ENCODE data around the gene CFL1.
A peak's percentile ranks its signal among the peaks of the same experiment; 100 is the strongest.
"Not testable (repeated sequence)": the region's sequence is repeated elsewhere in the genome, so short reads cannot be mapped to it uniquely, and the experiment has no call there.

The CFL1 gene

DNA sequence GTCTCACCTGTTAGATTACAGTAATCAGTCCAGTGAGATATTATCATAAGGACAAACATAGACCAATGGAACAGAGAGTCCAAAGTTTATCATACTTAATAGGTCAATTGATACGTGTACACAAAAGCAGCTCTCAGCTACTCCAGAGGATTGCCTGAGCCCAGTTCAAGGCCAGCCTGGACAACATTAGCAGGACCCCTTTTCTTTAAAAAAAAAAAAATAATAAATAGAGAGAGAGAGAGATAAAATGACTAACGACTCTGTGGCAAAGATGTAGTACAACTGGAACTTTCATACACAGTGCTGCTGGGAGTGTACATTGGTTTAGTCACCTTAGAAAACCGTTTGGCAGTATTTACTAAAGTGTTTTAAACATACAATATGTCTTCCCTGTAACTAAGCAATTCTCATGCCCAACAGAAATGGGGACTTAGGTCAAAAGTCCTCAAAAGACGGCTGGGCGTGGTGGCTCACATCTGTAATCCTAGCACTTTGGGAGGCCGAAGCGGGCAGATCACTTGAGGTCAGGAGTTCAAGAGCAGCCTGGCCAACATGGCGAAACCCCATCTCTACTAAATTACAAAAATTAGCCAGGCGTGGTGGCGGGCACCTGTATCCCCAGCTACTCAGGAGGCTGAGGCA is 13.6 kb downstream of the CFL1 start:
- H3K4me3 ChIP-seq (ENCODE audit: low read depth, low read length), result no peak overlapping the region

- no peak overlapping the region for H3K4me3 ChIP-seq (ENCODE audit: low read depth, low read length)
These were observed 14.2 kb downstream of the CFL1 start for GRCh38 chr11:65843811-65844210.

- no peak overlapping the region for H3K4me3 ChIP-seq (ENCODE audit: low read depth, low read length)
These were observed 15.8 kb downstream of the CFL1 start for GRCh38 chr11:65842144-65842543.

- peak overlapping the region; percentile 72 for H3K4me3 ChIP-seq (ENCODE audit: low read depth, low read length)
These were observed 23.8 kb downstream of the CFL1 start for GRCh38 chr11:65834202-65834601.

DNA sequence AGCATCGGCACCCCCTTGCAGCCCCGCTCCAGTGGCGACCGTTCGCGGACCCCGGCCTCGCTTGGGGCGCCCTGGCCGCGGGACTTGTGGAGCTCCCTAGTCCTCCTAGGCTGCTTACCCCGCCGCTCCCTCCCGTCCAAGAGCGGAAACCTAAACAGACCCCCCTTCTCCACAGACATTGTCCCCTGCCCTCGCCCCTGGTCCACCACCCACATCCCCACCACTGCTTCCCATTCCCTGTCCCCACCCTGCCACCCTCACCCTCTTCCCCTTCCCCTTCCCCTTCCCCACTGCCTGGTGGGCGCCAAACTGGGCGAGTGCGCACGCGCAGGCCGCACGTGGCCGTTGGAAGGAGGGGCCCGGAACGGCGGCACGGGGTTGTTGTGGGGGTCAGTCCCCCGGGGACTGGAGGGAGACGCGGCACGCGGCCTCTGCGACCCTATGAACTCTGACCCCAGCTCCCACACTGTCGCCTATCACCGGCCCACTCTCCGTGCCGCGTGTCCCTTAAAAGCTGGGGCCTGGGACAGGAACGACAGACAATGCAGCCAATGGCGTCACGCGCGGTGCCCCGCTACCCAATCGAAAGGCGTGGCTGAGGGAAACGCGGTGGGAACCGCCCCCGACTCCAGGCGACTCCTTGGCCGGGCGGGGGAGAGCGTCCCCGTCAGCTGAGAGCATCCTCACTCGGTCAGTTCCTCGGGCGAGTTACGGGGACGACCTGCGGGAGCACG is 24.5 kb downstream of the CFL1 start, which contains the start of gene SNX32:
Gene SNX32, plus strand, starts transcription at position 667 of the 734 bp plus-strand sequence. CDS start 103 bp downstream, outside the sequence.
- peak within 1 kb of the TSS; percentile 72 for H3K4me3 ChIP-seq (ENCODE audit: low read depth, low read length)

DNA sequence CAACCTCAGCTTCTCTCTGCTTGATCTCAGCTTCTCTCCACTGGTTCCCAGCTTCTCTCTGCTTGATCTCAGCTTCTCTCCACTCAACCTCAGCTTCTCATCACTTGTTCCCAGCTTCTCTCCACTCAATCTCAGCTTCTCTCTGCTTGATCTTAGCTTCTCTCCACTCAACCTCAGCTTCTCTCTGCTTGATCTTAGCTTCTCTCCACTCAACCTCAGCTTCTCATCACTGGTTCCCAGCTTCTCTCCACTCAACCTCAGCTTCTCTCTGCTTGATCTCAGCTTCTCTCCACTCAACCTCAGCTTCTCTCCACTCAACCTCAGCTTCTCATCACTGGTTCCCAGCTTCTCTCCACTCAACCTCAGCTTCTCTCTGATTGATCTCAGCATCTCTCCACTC is 25.7 kb downstream of the CFL1 start:
- H3K4me3 ChIP-seq (ENCODE audit: low read depth, low read length), result not testable (repeated sequence)

DNA sequence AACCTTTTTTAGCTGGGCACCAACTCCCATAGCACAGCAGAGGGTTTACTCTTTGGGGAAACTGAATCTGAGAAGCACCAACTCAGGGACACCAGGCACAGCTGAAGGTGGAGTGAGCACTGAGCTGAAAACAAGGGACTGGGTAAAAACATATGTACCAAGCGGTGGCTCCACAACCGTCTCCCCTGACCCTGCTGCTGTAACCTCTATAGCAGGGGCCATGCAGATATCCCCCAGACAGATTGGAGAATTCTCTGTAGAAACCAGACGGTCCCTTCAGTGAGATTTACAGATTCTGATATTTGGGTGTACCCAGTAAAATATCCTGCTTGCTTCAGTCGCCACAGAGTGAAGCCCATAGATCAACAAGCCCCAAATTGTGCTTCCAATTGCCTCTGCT is 28.5 kb downstream of the CFL1 start:
- H3K4me3 ChIP-seq (ENCODE audit: low read depth, low read length), result no peak overlapping the region

GRCh38 chr11:65826984-65827735 is 30.8 kb downstream of the CFL1 start:
- H3K4me3 ChIP-seq (ENCODE audit: low read depth, low read length), result no peak overlapping the region

DNA sequence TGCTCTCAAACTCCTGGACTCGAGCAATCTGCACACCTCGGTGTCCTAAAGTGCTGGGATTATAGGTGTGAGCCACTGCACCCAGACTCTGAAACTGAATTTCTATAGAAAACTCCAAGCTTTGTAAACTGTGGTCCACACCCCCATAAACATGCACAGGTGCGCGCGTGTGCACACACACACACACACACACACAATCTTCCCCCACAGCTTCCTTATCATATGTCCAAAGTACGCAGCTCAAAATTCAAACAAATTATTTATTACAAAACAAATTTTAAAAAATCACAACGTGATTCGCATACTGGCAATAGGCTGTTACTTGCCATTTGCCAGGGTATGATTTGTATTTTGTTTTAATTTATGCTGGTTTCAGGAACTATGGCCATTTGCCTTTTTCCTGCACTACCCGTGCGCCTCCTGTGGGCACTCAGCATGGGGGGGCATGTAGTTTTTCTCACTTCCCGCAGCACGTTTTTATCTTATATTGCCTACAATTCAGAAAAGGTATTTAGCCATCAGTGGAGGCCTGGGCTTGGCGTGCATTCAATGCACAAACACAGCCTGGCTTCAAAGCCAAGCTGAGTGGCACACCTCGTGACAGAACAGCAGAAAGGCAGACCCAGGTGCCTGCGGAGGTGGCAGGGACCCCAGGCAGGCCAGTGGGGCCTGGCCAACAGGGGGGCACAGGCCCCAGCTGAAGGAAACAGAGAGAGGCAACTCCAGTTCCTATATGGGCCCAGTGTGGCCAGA is 35.0 kb downstream of the CFL1 start:
- H3K4me3 ChIP-seq (ENCODE audit: low read depth, low read length), result no peak overlapping the region

- H3K4me3 ChIP-seq (ENCODE audit: low read depth, low read length), result no peak overlapping the region
These were observed 36.9 kb downstream of the CFL1 start for GRCh38 chr11:65821107-65821506.

DNA sequence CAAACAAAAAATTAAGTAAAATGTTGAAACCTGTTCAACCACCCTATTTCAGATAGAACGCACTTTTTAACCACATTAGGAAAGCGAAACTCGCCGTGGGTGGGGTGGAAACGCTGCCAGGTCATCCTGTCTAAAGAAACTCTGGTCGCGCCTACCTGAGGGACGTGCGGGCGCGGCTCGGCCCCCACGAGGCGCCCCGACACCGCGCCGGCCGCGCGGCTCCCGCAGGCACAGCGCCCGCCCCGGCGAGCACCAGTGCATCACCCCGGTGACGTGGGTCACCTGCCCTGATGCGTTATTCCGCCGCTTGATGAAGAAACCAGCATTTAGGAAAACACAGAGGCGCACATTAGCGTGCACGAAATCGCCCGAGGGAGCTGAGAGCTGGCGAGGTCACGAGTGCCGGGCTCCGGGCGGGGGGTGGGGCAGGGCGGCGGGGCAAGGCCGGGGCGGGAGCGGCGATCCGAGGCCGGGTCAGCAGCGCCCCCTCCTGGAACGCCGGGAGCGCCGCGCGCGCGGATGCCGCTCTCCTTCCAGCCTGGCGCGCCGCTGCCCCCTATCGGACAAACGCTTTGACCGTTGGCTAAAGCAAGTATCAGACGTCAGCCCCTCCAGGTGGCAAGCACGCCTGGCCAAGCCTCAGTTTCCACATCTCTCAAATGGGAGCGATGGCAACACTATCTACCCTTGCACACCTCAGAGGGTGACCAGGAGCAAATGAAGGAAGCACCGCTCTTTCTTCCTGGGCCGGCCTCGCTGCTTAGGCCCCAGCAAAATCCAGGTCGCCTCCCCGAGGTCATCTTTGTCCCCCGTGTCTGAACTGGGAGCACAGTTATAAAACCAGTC is 39.9 kb downstream of the CFL1 start:
- peak overlapping the region; percentile 65 for H3K4me3 ChIP-seq (ENCODE audit: low read depth, low read length)

DNA sequence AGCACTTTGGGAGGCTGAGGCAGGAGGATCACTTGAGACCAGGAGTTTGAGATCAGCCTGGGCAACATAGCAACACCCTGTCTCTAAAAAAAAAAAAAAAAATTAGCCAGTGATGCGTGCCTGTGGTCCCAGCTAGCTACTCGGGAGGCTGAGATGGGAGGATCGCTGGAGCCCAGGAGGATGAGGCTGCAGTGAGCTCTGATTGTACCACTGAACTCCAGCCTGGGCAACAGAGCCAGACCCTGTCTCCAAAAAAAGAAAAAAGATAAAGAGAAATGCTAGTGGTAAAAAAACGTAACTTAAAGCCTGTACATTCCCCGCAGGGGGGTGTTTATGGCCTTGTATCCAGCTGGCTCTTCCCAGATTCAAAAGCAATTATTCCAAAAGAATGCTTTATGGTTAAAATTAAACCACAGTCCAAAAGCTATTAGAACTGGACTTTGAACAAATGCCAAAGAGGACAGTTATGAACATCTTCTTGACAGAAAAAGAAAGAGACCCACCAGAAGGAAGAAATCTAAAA is 40.6 kb downstream of the CFL1 start:
- peak overlapping the region; percentile 65 for H3K4me3 ChIP-seq (ENCODE audit: low read depth, low read length)

GRCh38 chr11:65816696-65817095 is 41.3 kb downstream of the CFL1 start:
- H3K4me3 ChIP-seq (ENCODE audit: low read depth, low read length), result no peak overlapping the region

DNA sequence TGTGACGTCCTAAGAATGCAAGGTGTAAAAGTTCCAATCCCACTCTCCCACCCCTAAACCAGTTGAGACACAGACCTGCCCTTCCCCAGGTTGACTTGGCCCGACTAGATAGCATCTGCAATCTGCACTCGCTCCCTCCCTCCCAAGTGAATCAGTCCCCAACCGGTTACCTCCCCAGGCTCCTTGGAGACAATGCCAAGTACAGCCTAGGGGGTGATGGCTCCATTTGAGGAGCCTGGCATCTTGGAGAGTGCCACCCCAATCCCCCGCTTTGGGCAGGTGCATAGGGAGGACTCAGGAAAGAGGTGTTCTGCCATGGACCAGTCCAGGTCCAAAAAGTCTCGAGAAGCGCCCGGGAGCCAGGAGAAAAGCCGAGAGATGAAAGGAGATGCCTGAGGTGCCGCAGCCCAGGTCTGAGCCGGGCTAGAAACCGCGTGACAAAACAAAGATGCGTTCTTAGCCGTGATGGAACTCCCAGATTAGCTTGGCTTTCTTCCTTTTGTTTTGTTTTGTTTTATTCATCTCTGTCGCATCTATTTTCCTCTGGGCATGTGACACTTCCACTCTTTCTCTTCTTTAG is 42.9 kb downstream of the CFL1 start:
- no peak overlapping the region for H3K4me3 ChIP-seq (ENCODE audit: low read depth, low read length)

GRCh38 chr11:65814131-65814985 is 43.6 kb downstream of the CFL1 start:
- H3K4me3 ChIP-seq (ENCODE audit: low read depth, low read length), result no peak overlapping the region

DNA sequence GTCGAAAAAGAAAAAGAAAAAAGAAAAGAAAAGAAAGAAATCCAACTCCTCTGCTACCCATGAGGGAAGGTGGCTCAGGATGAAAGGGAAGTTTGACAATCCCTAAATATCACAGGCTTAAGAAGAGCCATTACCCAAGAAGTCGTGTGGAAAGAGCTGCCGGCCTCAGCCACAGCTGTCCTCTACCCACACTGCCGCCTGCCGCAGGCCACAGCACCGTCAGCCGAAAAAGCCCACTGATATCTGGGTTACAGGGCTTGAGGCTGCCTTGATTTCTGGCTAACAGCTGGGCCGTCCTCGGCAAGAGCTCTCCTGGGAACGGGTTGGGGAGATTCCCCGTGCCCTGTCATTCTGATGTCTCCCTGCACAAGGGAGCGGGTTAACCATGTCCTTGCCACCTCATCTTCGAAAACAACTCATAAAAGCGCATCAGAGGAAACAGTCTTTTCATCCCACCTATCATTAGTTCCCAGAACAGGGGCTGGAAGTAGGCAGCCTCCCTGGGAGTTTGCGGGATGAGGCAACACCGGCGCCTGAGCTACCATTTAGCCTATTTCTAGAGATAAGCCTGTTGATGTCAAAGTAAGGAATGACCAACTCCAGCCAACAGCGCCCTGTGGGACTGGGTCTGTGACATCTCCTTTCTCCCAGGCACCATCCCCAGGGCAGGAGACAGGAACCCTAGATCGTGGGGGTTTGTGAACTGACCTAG is 46.1 kb downstream of the CFL1 start:
- H3K4me3 ChIP-seq (ENCODE audit: low read depth, low read length), result no peak overlapping the region

DNA sequence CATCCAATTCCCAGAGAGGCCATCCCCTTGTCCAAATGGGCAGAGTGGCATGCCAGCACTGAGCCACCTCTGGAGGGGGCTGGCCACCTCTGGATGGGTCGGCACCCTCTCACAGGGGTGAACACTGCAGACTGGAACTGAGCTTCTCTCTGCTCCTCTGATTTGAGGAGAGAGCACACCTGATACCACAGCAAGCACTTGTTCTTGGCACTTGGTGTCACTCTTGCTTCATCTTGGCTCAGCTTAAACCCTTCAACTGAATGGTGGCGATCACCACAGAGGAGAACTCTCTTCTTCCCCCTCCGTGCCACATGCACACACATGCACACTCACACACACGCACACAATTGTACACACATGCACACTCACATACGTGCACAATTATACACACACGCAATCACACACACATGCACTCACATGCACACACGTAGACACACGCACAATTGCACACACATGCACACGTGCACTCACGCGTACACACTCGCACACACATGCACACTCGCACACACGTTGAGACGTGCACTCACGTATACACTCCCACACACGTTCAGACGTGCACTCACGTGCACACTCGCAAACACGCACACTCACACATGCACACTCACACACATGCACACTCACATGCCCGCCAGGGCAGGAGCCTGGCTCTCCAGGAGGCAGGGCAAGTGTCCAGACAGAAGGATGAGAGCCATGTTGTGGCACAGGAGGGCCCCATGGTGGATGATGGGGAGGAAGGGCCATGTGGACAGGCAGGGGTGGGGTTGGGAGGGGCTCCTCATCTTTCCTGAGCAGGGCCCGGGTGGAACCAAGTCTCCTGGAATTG is 47.7 kb downstream of the CFL1 start:
- H3K4me3 ChIP-seq (ENCODE audit: low read depth, low read length), result no peak overlapping the region

Data from iPS-11a (cell line).